ENCODE results near the gene C10orf53.

DNA sequence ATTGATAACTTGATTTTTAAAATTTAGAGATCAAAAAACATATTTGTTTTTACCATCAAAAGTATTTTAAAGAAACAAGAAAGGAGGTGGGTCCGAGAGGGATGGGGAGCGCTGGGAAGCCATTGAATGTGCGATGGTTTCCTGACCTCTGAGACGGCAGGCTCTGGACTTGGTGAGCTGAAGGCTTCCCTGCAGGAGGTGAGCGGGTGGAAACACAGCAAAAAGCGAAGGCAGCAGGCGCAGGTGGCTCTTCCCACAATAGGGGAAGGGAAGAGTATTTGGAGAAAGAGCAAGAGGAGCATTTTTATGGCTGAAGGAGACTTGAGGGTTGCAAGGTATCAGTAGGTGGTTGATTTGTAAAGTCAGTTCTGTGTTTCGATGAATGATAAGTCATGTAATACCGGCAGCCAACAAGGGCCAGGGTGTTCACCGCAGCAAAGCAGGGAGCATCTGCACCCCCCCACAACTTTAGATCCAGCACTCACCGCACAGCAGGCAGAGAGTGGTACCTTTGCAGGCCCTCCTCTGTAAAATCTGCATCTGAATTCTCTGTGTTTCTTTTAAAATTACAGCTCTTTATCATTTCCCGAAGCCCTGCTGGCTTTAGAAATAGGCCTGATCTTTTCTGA, 10.5 kb downstream of the C10orf53 start:
- TF ChIP-seq, protein P1, sequence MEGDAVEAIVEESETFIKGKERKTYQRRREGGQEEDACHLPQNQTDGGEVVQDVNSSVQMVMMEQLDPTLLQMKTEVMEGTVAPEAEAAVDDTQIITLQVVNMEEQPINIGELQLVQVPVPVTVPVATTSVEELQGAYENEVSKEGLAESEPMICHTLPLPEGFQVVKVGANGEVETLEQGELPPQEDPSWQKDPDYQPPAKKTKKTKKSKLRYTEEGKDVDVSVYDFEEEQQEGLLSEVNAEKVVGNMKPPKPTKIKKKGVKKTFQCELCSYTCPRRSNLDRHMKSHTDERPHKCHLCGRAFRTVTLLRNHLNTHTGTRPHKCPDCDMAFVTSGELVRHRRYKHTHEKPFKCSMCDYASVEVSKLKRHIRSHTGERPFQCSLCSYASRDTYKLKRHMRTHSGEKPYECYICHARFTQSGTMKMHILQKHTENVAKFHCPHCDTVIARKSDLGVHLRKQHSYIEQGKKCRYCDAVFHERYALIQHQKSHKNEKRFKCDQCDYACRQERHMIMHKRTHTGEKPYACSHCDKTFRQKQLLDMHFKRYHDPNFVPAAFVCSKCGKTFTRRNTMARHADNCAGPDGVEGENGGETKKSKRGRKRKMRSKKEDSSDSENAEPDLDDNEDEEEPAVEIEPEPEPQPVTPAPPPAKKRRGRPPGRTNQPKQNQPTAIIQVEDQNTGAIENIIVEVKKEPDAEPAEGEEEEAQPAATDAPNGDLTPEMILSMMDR (IDR thresholded peaks at IDR 0.05) = no peak
- no peak for TF ChIP-seq POLR2A (IDR thresholded peaks at IDR 0.05)

Data from right lobe of liver (tissue), 4 donors.